Measurements from ENCODE around the gene NPAS2.

Gene NPAS2

GRCh38 chr2:100884145-100884621 lies 64.2 kb downstream of the NPAS2 start:
- no peak for DNase-seq (ENCODE audit: low spot score)

- DNase-seq (ENCODE audit: low spot score): no peak
Measured at GRCh38 chr2:100886085-100886484, 66.1 kb downstream of the NPAS2 start.

GRCh38 chr2:100887039-100887578 lies 67.2 kb downstream of the NPAS2 start:
- DNase-seq (ENCODE audit: low spot score): no peak

- DNase-seq (ENCODE audit: low spot score): no peak
Measured at GRCh38 chr2:100887713-100888495, 68.0 kb downstream of the NPAS2 start.

GRCh38 chr2:100888601-100889000 lies 68.7 kb downstream of the NPAS2 start:
- DNase-seq (ENCODE audit: low spot score): no peak

- no peak for DNase-seq (ENCODE audit: low spot score)
Measured at GRCh38 chr2:100889286-100889685, 69.3 kb downstream of the NPAS2 start.

GRCh38 chr2:100891906-100892642 lies 72.1 kb downstream of the NPAS2 start:
- DNase-seq (ENCODE audit: low spot score): no peak

- no peak for DNase-seq (ENCODE audit: low spot score)
Measured at GRCh38 chr2:100893392-100894104, 73.6 kb downstream of the NPAS2 start.

GRCh38 chr2:100894105-100894795 lies 74.3 kb downstream of the NPAS2 start:
- DNase-seq (ENCODE audit: low spot score): no peak

- DNase-seq (ENCODE audit: low spot score): no peak
Measured at GRCh38 chr2:100894796-100895156, 74.8 kb downstream of the NPAS2 start.

GRCh38 chr2:100895402-100895801 lies 75.5 kb downstream of the NPAS2 start:
- no peak for DNase-seq (ENCODE audit: low spot score)

GRCh38 chr2:100895934-100896685 lies 76.2 kb downstream of the NPAS2 start:
- no peak for DNase-seq (ENCODE audit: low spot score)

- DNase-seq (ENCODE audit: low spot score): no peak
Measured at GRCh38 chr2:100898035-100898665, 78.2 kb downstream of the NPAS2 start.

- DNase-seq (ENCODE audit: low spot score): no peak
Measured at GRCh38 chr2:100900156-100900795, 80.3 kb downstream of the NPAS2 start.

GRCh38 chr2:100902817-100903405 lies 83.0 kb downstream of the NPAS2 start:
- no peak for DNase-seq (ENCODE audit: low spot score)

GRCh38 chr2:100903534-100904258 lies 83.8 kb downstream of the NPAS2 start:
- DNase-seq (ENCODE audit: low spot score): no peak

GRCh38 chr2:100905132-100905805 lies 85.3 kb downstream of the NPAS2 start:
- DNase-seq (ENCODE audit: low spot score): no peak

- no peak for DNase-seq (ENCODE audit: low spot score)
Measured at GRCh38 chr2:100906131-100906530, 86.2 kb downstream of the NPAS2 start.
